Prostate gland (tissue), 2 donors: ENCODE results near the gene AKT1. TPM values are rescaled to one million over a fixed set of nuclear protein-coding genes. Genes with fewer than 3 reads are reported as not detected.
A peak's percentile ranks its signal among the peaks of the same experiment; 100 is the strongest.

Experiments
- DNase-seq: peaks from one replicate; pipeline ENCODE4 v3.0.0-alpha.2; 2019; ENCODE audit warnings: low spot score
- H3K27ac ChIP-seq, 2 donors: fragments of 200-600 bp; sonication (generic); 2 replicates each; pipeline ENCODE4 v1.5.1; 2017 to 2019
- H3K27me3 ChIP-seq: fragments of 200-600 bp; sonication (generic); replicated peaks from 2 replicates; pipeline ENCODE4 v1.5.1; 2019; ENCODE audit not compliant: insufficient read depth
- H3K36me3 ChIP-seq, 2 donors: fragments of 200-600 bp; sonication (generic); 1 replicate in 1 of 2; 2 replicates in 1 of 2; pipeline versions ENCODE4 v1.5.1 to v1.8.1; 2017 to 2019
- H3K4me1 ChIP-seq: fragments of 200-600 bp; sonication (generic); replicated peaks from 2 replicates; pipeline ENCODE4 v1.5.1; 2019
- H3K4me3 ChIP-seq, 2 donors: fragments of 200-600 bp; sonication (generic); 2 replicates each; pipeline ENCODE4 v1.5.1; 2017 to 2019
- H3K9me3 ChIP-seq: fragments of 200-600 bp; sonication (generic); 2 replicates; pipeline ENCODE4 v1.5.1; 2017
- POLR2A ChIP-seq: fragments of 450-650 bp; IDR thresholded peaks from one replicate; pipeline ENCODE4 v1.6.1; 2016; ENCODE audit warnings: antibody characterized with exemption, mild to moderate bottlenecking
- POLR2AphosphoS5 ChIP-seq: sonication (generic); formaldehyde crosslinking; IDR thresholded peaks from one replicate; pipeline ENCODE4 v1.6.1; 2017; ENCODE audit warnings: antibody characterized with exemption
- WGBS: methylation state at CpG from one replicate; pipeline ENCODE4 v1.1.5; 2018; 5-methylcytosine and 5-hydroxymethylcytosine counted together
- intact Hi-C: fragments of 100-400 bp; cut with DNase I; formaldehyde crosslinking; loops from one replicate; pipeline ENCODE4 v1.14.2; 2022
- total RNA-seq, 2 donors: library from RNA; depleted of rRNA; stranded (reverse); fragments of >200 nt; gene quantifications; one replicate each; pipeline ENCODE4 v1.1.0, GENCODE V29; 2016
- TF ChIP-seq, protein P1 (sequence below), 4 experiments: fragments of 200-600 bp in 2 of 4; fragments of 450-650 bp in 2 of 4; sonication (generic) in 2 of 4; IDR thresholded peaks; 1 replicate in 3 of 4; 2 replicates in 1 of 4; pipeline ENCODE4 v1.5.1; 2016 to 2019; ENCODE audit warnings: antibody characterized with exemption in 4 of 4, mild to moderate bottlenecking in 2 of 4, moderate library complexity in 2 of 4

The AKT1 gene
- total RNA-seq, 2 donors from 2014 or later: 154 to 200 TPM

DNA sequence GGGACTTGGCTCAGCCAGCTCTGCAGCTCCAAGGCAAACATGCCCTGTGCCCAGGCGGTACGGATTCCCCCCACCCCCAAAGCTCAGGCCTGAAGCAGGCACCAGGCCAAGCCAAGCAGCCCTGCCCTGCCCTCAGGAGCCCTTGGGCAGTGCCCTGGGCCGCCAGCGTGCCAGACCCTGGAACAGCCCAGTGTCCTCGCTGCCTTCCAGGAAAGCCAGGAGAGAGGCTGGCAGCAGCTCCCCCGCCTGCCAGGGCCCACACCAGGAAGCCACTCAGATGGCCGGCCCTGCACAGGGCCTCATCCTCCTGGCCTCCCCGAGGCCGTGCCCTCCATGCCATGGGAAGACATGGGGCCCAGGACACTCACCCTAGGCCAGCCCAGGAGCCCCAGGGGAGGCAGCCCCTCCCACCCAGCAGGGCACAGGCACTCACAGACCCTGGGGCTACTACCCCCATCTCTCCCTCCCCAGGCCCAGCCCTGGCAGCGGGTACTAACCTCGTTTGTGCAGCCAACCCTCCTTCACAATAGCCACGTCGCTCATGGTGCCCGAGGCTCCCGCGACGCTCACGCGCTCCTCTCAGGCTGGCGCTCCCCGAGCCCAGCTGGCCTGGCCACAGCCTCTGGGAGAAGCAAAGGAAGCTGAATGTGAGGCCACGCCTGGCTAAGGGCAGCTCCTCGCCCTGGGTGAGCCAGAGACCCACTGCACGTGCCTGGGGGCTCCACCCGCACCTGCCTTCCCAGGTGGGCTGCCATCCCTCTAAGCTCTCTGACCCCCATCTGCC lies 3.3 kb downstream of the AKT1 start:
- Histone ChIP-seq H3K4me3 (no peak overlapping the region), H3K4me1 (peaks cover 58% of the 10 kb centered on the region)

DNA sequence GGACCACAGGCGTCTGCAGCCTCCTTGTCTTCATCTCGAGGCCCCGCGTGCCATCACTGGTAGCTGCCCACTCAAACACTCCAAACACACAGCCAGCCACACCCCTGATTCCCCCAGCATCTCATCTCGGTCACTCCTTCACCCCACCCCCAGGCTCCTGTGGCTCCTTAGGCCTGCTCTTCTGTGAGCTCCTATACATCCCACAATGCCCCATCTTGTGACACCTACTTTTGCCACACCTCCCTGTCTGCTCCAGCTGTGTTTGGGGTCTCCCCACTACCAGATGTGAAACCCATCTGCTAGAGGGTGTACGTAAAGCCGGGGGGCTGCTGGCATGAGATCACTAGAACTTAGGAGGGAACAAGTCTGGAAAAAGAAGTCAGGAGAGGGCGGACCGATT lies 4.1 kb downstream of the AKT1 start:
- no peaks in the 10 kb centered on the region for H3K9me3 ChIP-seq
- no peak overlapping the region for H3K4me3 ChIP-seq
- intact Hi-C loops: no loop called here
- TF ChIP-seq POLR2AphosphoS5 (no peak), POLR2A (no peak)
- TF ChIP-seq, protein P1, sequence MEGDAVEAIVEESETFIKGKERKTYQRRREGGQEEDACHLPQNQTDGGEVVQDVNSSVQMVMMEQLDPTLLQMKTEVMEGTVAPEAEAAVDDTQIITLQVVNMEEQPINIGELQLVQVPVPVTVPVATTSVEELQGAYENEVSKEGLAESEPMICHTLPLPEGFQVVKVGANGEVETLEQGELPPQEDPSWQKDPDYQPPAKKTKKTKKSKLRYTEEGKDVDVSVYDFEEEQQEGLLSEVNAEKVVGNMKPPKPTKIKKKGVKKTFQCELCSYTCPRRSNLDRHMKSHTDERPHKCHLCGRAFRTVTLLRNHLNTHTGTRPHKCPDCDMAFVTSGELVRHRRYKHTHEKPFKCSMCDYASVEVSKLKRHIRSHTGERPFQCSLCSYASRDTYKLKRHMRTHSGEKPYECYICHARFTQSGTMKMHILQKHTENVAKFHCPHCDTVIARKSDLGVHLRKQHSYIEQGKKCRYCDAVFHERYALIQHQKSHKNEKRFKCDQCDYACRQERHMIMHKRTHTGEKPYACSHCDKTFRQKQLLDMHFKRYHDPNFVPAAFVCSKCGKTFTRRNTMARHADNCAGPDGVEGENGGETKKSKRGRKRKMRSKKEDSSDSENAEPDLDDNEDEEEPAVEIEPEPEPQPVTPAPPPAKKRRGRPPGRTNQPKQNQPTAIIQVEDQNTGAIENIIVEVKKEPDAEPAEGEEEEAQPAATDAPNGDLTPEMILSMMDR (IDR thresholded peaks at IDR 0.05): no peak
- H3K4me1 ChIP-seq: peaks cover 61% of the 10 kb centered on the region
- DNase-seq: no peak
- no peaks in the 10 kb centered on the region for H3K36me3 ChIP-seq
- H3K27me3 ChIP-seq: no peaks in the 10 kb centered on the region
- WGBS: 84% methylated on average over 9 of the region's 9 CpGs
- peak overlapping the region in 1 of 2 donors; percentile 87 for H3K27ac ChIP-seq

More for the DNA sequence above, 3.3 kb downstream of the AKT1 start:
- 77% methylated on average over 23 of the region's 25 CpGs for WGBS
- Histone ChIP-seq H3K36me3 (no peaks in the 10 kb centered on the region), H3K27ac (peak overlapping the region; percentile 57 to 87), H3K27me3 (no peaks in the 10 kb centered on the region), H3K9me3 (no peaks in the 10 kb centered on the region)
- TF ChIP-seq, protein P1 (IDR thresholded peaks at IDR 0.05): no peak
- DNase-seq: no peak
- intact Hi-C loops: no loop called here

DNA sequence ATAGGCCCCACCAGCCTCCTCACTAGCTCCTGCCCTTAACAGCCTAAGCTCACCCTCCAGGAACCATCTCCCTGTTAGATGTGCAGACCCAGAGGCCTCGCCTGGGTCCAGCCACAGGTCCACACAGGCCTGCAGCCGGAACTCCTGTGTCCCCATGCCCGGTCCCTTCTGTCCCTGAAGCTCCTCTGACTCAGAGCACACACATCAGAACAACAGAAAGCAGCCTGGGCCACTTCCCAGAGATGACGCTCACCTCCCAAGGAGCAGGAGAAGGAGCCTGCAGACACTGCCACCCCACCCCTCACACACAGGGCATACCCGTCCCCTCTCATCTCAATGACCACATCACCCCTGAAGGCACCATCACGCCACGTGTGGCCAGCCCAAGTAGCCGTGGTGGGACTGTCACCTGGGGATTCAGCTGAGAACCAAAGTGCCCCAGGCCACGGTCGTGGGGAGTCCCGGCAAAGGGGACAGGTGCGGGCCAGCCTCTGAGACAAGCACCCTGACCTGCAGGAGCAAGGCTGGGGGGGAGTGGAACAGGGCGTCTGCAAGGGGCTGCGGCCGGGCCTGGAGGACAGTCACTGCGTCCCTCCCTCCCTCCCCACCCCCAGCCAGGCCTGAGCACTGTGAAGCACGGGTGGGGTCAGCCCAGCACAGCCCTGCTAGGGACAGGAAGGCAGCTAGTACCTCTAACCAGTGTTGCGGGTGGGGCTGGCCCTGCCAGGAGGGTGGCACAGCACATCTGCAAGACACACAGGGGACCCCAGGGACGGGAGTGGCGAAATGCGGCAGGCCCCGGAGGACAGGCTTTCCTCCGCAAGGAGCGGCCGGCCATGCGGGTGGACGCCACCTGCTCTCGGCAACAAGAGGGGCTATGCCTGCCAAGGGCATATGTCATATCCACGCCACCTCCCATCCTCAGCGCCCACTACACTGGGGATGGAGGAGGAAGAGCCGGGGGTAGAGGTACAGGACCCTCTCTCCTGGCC lies 5.5 kb downstream of the AKT1 start:
- peaks cover 57% of the 10 kb centered on the region for H3K4me1 ChIP-seq
- H3K36me3 ChIP-seq: no peaks in the 10 kb centered on the region
- intact Hi-C loops: no loop called here
- peak overlapping the region; percentile 9 to 33 for H3K27ac ChIP-seq
- no peaks in the 10 kb centered on the region for H3K9me3 ChIP-seq
- 88% methylated on average over 26 of the region's 31 CpGs for WGBS
- DNase-seq: no peak
- no peaks in the 10 kb centered on the region for H3K27me3 ChIP-seq
- H3K4me3 ChIP-seq: no peak overlapping the region
- TF ChIP-seq POLR2AphosphoS5 (peak; percentile 9), POLR2A (no peak)

DNA sequence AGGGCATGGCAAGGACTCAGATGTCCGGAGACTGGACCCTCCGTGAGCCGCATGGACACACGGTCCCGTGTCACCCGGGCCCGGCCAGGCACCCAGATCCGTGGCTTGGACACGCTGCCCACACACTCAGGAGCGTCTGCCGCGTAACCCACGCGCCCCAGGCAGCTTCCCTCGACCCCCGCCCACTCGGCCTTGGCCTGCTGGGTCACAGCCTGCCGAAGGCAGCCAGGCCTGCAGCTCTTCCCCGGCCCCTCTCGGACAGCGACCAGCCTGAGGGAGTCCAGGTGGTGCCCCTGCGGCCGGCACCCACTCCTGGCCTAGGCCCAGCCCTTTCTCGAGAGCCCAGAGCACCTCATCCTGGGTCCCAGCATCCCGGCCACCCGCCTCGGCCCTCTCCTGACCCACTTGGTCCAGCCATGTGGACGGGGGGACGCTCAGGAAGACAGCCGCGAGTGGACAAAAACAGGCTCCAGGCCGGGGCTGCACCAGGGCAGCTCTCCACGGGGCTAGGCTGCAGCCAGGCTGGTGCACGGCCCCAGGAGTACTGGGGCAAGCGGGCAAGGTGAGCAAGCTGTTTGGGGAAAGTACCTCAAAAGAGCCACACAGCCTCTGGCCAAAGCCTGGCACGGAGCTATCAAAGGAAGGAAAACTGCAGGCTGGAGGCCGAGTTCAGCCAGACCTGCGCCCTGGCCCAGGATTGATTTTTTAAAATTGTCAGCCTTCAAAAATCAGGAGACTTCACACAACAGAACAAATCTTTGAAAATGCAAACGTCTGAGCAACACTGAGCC lies 6.5 kb downstream of the AKT1 start:
- 83% methylated on average over 39 of the region's 39 CpGs for WGBS
- Histone ChIP-seq H3K27ac (peak overlapping the region in 1 of 2 donors; percentile 33), H3K4me3 (no peak overlapping the region), H3K36me3 (no peaks in the 10 kb centered on the region), H3K9me3 (no peaks in the 10 kb centered on the region), H3K4me1 (peaks cover 58% of the 10 kb centered on the region), H3K27me3 (no peaks in the 10 kb centered on the region)
- DNase-seq: no peak
- intact Hi-C loops: no loop called here
- TF ChIP-seq, protein P1 (IDR thresholded peaks at IDR 0.05): no peak
- TF ChIP-seq POLR2AphosphoS5 (no peak), POLR2A (no peak)
